Mesendoderm (in vitro differentiated cells): ENCODE data around the gene STIP1. TPM values are rescaled to one million over a fixed set of nuclear protein-coding genes. Genes with fewer than 3 reads are reported as not detected.

Source experiments
- DNase-seq: peaks from one replicate; pipeline ENCODE4 v3.0.0; 2013
- H2AK5ac ChIP-seq: 2 replicates; pipeline ENCODE4 v1.6.1; 2013; ENCODE audit warnings: low read length, inconsistent platforms
- H2BK120ac ChIP-seq: 2 replicates; pipeline ENCODE4 v1.6.1; 2013; ENCODE audit warnings: low read depth, mild to moderate bottlenecking, low read length, moderate library complexity, mixed read lengths
- H2BK15ac ChIP-seq: replicated peaks from 2 replicates; pipeline ENCODE4 v1.6.1; 2013; ENCODE audit warnings: low read depth, mild to moderate bottlenecking, moderate library complexity
- H2BK5ac ChIP-seq: 2 replicates; pipeline ENCODE4 v1.6.1; 2013; ENCODE audit warnings: low read length, inconsistent platforms
- H3K18ac ChIP-seq: 2 replicates; pipeline ENCODE4 v1.6.1; 2013; ENCODE audit warnings: mild to moderate bottlenecking, low read length, mixed read lengths
- H3K23ac ChIP-seq: one replicate; pipeline ENCODE4 v1.6.1; 2013; ENCODE audit warnings: low read length
- H3K27ac ChIP-seq: 2 replicates; pipeline ENCODE4 v1.5.1; 2013; ENCODE audit warnings: low read depth, mild to moderate bottlenecking, inconsistent platforms, low read length, moderate library complexity
- H3K27me3 ChIP-seq: 2 replicates; pipeline ENCODE4 v1.6.1; 2013; ENCODE audit warnings: low read length, control low read depth, mild to moderate bottlenecking, inconsistent platforms; ENCODE audit not compliant: insufficient read depth, poor library complexity
- H3K36me3 ChIP-seq: 2 replicates; pipeline ENCODE4 v1.6.1; 2013; ENCODE audit warnings: low read length, inconsistent platforms; ENCODE audit not compliant: control insufficient read depth, insufficient read depth
- H3K4ac ChIP-seq: one replicate; pipeline ENCODE4 v1.6.1; 2013; ENCODE audit warnings: low read depth, mild to moderate bottlenecking, low read length, moderate library complexity
- H3K4me1 ChIP-seq: 2 replicates; pipeline ENCODE4 v1.6.1; 2013; ENCODE audit warnings: low read depth, low read length, inconsistent platforms; ENCODE audit not compliant: control insufficient read depth
- H3K4me2 ChIP-seq: 2 replicates; pipeline ENCODE4 v1.6.1; 2013; ENCODE audit warnings: low read length
- H3K4me3 ChIP-seq: 2 replicates; pipeline ENCODE4 v1.5.1; 2013; ENCODE audit warnings: mild to moderate bottlenecking, low read length
- H3K56ac ChIP-seq: one replicate; pipeline ENCODE4 v1.6.1; 2013; ENCODE audit warnings: low read length
- H3K79me1 ChIP-seq: 2 replicates; pipeline ENCODE4 v1.6.1; 2013; ENCODE audit warnings: low read length, inconsistent platforms
- H3K79me2 ChIP-seq: 2 replicates; pipeline ENCODE4 v1.6.1; 2013; ENCODE audit warnings: mild to moderate bottlenecking, low read length; ENCODE audit not compliant: control insufficient read depth, insufficient read depth
- H3K9ac ChIP-seq: 2 replicates; pipeline ENCODE4 v1.6.1; 2013; ENCODE audit warnings: low read length, inconsistent platforms
- H4K5ac ChIP-seq: one replicate; pipeline ENCODE4 v1.6.1; 2013; ENCODE audit warnings: low read length
- H4K8ac ChIP-seq: one replicate; pipeline ENCODE4 v1.6.1; 2013; ENCODE audit warnings: low read depth, mild to moderate bottlenecking, control low read depth, low read length, moderate library complexity
- WGBS: extraction: QIAGEN DNeasy Blood & Tissue Kit; methylation state at CpG from one replicate; pipeline ENCODE4 v1.1.7; 2013; ENCODE audit warnings: low lambda C conversion rate, missing lambda C conversion rate; ENCODE audit not compliant: insufficient coverage; ENCODE audit errors: extremely low coverage; 5-methylcytosine and 5-hydroxymethylcytosine counted together
- polyA plus RNA-seq, 2 experiments: library from polyadenylated mRNA; stranded (reverse); fragments of 200-250 nt; gene quantifications; one replicate each; pipeline ENCODE4 v1.2.3, GENCODE V29; 2013

Gene STIP1
- 212 TPM for polyA plus RNA-seq (2013, experiment 1 of 2)
- polyA plus RNA-seq (2013, experiment 2 of 2): 213 TPM

DNA sequence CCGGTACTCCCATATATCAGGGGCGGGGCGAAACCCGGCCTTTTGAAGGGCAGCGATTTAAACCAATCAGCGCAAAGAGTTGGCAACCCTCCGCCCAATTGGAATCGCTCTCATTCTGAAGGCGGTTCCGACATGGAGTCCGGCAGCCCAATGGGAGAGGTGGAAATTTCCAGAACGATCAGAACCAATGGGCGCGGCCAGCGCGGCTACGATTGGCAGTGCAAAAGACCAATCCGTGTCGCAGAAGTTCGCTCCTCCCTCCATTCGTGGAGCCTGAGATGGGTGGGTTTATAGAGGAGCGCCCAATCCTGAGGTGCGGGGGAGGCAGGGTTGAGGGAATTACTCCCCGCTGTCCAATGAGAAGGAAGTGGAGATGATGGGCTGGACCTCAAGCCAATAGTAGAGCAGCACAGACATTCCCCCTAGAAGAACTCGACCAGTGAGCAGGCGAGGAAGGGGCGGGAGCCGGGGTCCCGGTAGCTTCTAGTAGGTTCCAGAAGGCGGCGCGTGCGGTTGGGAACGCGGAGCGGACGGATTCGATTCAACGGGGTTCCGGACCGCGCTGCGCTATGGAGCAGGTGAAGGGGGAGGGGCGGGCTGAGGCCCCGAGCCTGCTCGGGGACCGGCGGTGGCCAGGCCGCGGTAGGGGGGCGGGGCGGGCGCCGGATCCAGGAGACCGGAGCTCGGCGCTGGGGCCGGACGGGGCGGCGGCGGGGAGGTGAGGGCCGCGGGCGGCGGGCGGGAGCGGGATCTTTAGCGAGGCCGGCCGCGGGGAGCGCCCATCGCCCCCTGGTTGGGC, at the start of gene STIP1:
STIP1 (plus strand) TSS at position 479 of the 799 bp plus-strand sequence; CDS start at position 570, 91 bp downstream.
- H3K27me3 ChIP-seq: no peaks in the 10 kb centered on the region
- H3K23ac ChIP-seq: peak within 1 kb of the TSS; percentile 10
- peak within 1 kb of the TSS; percentile 98 for H3K56ac ChIP-seq
- H2BK120ac ChIP-seq: peak within 1 kb of the TSS; percentile 97
- H4K8ac ChIP-seq: no peak within 1 kb of the TSS
- H3K27ac ChIP-seq: peak within 1 kb of the TSS; percentile 88
- H4K5ac ChIP-seq: no peak within 1 kb of the TSS
- H2AK5ac ChIP-seq: peak within 1 kb of the TSS; percentile 15
- H3K79me1 ChIP-seq: peaks cover 12% of the 10 kb centered on the region
- peak within 1 kb of the TSS; percentile 80 for H3K4me2 ChIP-seq
- peak within 1 kb of the TSS; percentile 50 for H3K4me3 ChIP-seq
- H2BK15ac ChIP-seq: no peak within 1 kb of the TSS
- peak within 1 kb of the TSS; percentile 99 for H3K4ac ChIP-seq
- peaks cover 17% of the 10 kb centered on the region for H3K79me2 ChIP-seq
- peak within 1 kb of the TSS; percentile 69 for H2BK5ac ChIP-seq
- peak within 1 kb of the TSS; percentile 97 for H3K18ac ChIP-seq
- peaks cover 4% of the 10 kb centered on the region for H3K36me3 ChIP-seq
- DNase-seq: peak; percentile 100
- peak within 1 kb of the TSS; percentile 95 for H3K9ac ChIP-seq
- WGBS: no CpG with 5 or more reads among the region's 74 CpGs
- no peaks in the 10 kb centered on the region for H3K4me1 ChIP-seq

DNA sequence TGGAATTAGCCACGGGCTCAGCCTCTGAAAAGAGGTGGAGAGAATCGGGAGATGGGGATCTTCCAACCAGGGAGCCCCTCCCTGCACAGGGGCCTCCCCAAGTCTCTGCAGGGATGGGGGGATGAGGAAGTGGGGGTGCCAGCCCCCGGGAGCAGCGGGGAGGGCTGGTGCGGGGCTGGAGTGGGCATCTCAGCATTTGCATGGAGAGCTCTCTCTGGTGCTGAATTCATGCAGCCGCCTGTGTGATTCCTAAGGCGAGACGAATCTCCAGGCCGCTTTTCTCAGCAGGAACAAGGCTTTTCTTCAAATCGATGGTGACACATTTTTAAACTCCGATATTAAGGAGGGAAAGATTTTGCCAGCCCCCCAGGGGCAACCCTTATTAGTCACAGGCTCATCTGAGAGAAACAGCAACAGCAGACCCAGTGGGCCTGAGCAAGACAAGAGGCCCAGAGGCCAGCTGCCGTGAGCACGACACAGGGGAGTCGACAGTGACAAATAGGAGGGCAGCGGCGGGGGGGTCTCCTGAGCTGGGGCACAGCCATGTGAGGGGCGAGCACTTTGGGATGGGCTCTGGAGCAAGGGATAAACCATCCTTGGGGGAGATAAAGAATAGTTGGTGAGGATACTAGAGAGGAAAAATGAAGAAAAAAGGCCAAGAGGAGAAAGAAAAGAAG, 49.1 kb upstream of the STIP1 start:
- Histone ChIP-seq H2AK5ac (no peak overlapping the region), H2BK120ac (no peak overlapping the region), H3K27me3 (no peaks in the 10 kb centered on the region), H3K27ac (no peak overlapping the region), H3K79me2 (no peaks in the 10 kb centered on the region), H3K4ac (no peak overlapping the region), H2BK5ac (no peak overlapping the region), H4K5ac (no peak overlapping the region), H2BK15ac (no peak overlapping the region), H3K9ac (no peak overlapping the region), H3K4me1 (no peaks in the 10 kb centered on the region), H3K36me3 (no peaks in the 10 kb centered on the region), H3K4me2 (no peak overlapping the region), H3K56ac (no peak overlapping the region), H3K23ac (no peak overlapping the region), H3K79me1 (no peaks in the 10 kb centered on the region), H3K18ac (no peak overlapping the region), H3K4me3 (no peak overlapping the region), H4K8ac (no peak overlapping the region)
- DNase-seq: no peak
- WGBS: no CpG with 5 or more reads among the region's 17 CpGs

DNA sequence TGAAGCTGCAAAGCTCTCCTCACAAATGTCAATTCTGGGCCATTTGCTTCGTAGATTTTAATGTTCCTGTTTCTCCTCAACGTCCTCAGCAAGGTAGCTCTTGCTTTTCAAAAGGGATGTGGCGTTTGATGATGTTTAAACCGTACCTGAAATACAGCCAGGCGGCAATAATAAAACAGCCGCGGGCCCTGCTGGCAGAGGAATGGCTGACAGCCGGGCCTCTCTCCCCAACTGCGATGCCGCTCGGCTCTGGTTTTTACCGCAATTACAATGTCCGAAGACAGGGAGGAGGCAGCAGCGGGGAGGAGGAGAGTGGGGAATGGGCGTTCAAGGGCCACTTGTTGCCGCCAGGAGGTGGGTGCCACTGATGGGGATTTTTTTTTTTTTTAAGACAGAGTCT, 47.6 kb upstream of the STIP1 start:
- Histone ChIP-seq H2BK5ac (no peak overlapping the region), H3K9ac (no peak overlapping the region), H2BK120ac (no peak overlapping the region), H3K27me3 (no peaks in the 10 kb centered on the region), H3K4me3 (no peak overlapping the region), H3K36me3 (no peaks in the 10 kb centered on the region), H3K4me2 (no peak overlapping the region), H2BK15ac (no peak overlapping the region), H4K8ac (no peak overlapping the region), H2AK5ac (no peak overlapping the region), H3K79me2 (no peaks in the 10 kb centered on the region), H3K56ac (no peak overlapping the region), H4K5ac (no peak overlapping the region), H3K18ac (no peak overlapping the region), H3K79me1 (no peaks in the 10 kb centered on the region), H3K27ac (no peak overlapping the region), H3K4me1 (no peaks in the 10 kb centered on the region), H3K4ac (no peak overlapping the region), H3K23ac (no peak overlapping the region)
- WGBS: no CpG with 5 or more reads among the region's 16 CpGs
- DNase-seq: no peak

DNA sequence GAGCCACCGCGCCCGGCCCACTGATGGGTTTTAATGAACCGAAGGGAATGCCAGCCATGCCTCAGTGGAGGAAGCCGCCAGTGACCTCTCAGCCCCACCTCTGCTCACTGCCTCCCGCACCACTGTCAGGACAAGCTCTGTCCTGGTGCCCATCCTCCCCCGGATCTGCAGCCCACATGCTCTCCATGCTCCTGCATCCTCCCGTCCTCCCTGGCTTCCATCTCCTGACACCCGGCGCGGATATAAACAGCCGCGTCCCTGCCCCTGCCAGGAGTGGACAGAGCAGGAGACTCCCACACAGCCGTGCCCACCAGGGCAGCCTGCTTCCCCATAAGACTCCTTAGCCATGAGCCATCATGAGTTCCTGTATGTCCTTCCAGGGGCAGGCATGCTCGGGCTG, 46.9 kb upstream of the STIP1 start:
- Histone ChIP-seq H4K5ac (no peak overlapping the region), H2BK120ac (no peak overlapping the region), H3K4me1 (no peaks in the 10 kb centered on the region), H3K27ac (no peak overlapping the region), H3K56ac (no peak overlapping the region), H4K8ac (no peak overlapping the region), H3K4ac (no peak overlapping the region), H3K27me3 (no peaks in the 10 kb centered on the region), H3K18ac (no peak overlapping the region), H3K79me2 (no peaks in the 10 kb centered on the region), H3K23ac (no peak overlapping the region), H2AK5ac (no peak overlapping the region), H3K36me3 (no peaks in the 10 kb centered on the region), H3K79me1 (no peaks in the 10 kb centered on the region), H3K9ac (no peak overlapping the region), H2BK5ac (no peak overlapping the region), H3K4me2 (no peak overlapping the region), H3K4me3 (no peak overlapping the region), H2BK15ac (no peak overlapping the region)
- WGBS: no CpG with 5 or more reads among the region's 15 CpGs
- no peak for DNase-seq

DNA sequence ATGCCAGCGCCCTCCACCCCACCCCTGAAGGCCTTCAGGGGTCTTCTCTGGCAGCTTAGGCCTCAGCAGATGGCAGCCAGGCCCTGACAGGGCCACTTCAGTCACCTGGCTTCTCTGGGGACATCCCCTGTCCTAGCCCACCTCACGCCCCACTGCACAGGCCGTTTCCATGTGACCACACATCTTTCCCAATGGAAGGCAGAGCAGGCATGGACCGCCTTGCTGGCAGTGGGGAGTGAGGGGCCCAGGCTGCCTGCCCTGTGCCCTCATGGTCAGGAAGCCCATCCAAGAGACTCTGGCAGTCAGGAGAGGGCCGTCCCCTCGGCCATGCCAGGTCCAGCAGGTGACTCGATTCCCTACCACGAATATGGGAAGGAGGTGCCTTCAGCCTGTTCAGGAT, 45.9 kb upstream of the STIP1 start:
- Histone ChIP-seq H2BK5ac (no peak overlapping the region), H4K8ac (no peak overlapping the region), H3K23ac (no peak overlapping the region), H3K4ac (no peak overlapping the region), H3K18ac (no peak overlapping the region), H3K27ac (no peak overlapping the region), H3K56ac (no peak overlapping the region), H3K36me3 (no peaks in the 10 kb centered on the region), H3K4me3 (no peak overlapping the region), H2AK5ac (no peak overlapping the region), H3K79me2 (no peaks in the 10 kb centered on the region), H2BK120ac (no peak overlapping the region), H3K4me2 (no peak overlapping the region), H3K4me1 (no peaks in the 10 kb centered on the region), H2BK15ac (no peak overlapping the region), H3K27me3 (no peaks in the 10 kb centered on the region), H4K5ac (no peak overlapping the region), H3K9ac (no peak overlapping the region), H3K79me1 (no peaks in the 10 kb centered on the region)
- WGBS: no CpG with 5 or more reads among the region's 8 CpGs
- no peak for DNase-seq
